HCT116 (cell line): ENCODE results near the gene LPAR3. TPM values are rescaled to one million over a fixed set of nuclear protein-coding genes. Genes with fewer than 3 reads are reported as not detected.

Source experiments
- ATAC-seq: fragments of 200-7000 bp; cut with Tn5 transposase; 2 replicates; pipeline ENCODE4 v1.9.1; 2020; ENCODE audit warnings: mild to moderate bottlenecking, moderate library complexity
- BruUV-seq: library from RNA; stranded (reverse); fragments of 400-500 nt; replicated peaks from 2 replicates; lab custom pipeline; 2021; lab: Mats Ljungman, UMichigan
- CTCF ChIA-PET: fragments of 300-600 bp; sonication (Branson Sonifier 250); formaldehyde crosslinking; loops from one replicate; lab custom pipeline; 2021; ENCODE audit warnings: antibody characterized with exemption; lab: Charles Lee
- POLR2A ChIA-PET: fragments of 300-600, 350-600 bp; sonication (Branson Sonifier 250); formaldehyde crosslinking; loops from one replicate; lab custom pipeline; 2021; ENCODE audit warnings: antibody characterized with exemption; lab: Charles Lee
- RAD21 ChIA-PET, 2 experiments: fragments of 300-600 bp; sonication (Branson Sonifier 250); formaldehyde crosslinking; loops; one replicate each; lab custom pipeline; 2023; ENCODE audit warnings: low total read pairs in 2 of 2; ENCODE audit not compliant: uncharacterized antibody in 2 of 2, unreplicated experiment in 2 of 2, low non-redundant PET in 1 of 2; lab: Charles Lee
- DNase-seq: peaks from one replicate; pipeline ENCODE4 v3.0.0-alpha.2; 2010; ENCODE audit warnings: low read depth, low spot score
- H2AFZ ChIP-seq: fragments of 200-600 bp; shearing (Covaris generic), sonication (generic); 2 replicates; pipeline ENCODE4 v1.6.1; 2017; ENCODE audit warnings: low read depth, mixed run types, mixed read lengths, antibody characterized with exemption, low read length; ENCODE audit not compliant: poor library complexity, severe bottlenecking
- H3K27ac ChIP-seq: 2 replicates; pipeline ENCODE4 v1.5.1; 2012; ENCODE audit warnings: low read depth, low read length
- H3K27me3 ChIP-seq: fragments of 200-600 bp; sonication (generic); 2 replicates; pipeline ENCODE4 v1.6.1; 2016; ENCODE audit warnings: mixed run types, low read length, mixed read lengths; ENCODE audit not compliant: insufficient read depth
- H3K36me3 ChIP-seq, 2 experiments: fragments of 200-500 bp in 1 of 2; fragments of 200-600 bp in 1 of 2; sonication (Bioruptor generic) in 1 of 2; sonication (generic) in 1 of 2; 2 replicates each; pipeline versions ENCODE4 v1.5.1 to v1.6.1; 2014 to 2016; ENCODE audit warnings: low read length in 2 of 2, inconsistent platforms in 1 of 2, mixed read lengths in 1 of 2, mixed run types in 1 of 2; ENCODE audit not compliant: insufficient read depth in 2 of 2, control insufficient read depth in 1 of 2
- H3K4me1 ChIP-seq, 2 experiments: fragments of 200-600 bp in 1 of 2; sonication (generic) in 1 of 2; 2 replicates each; pipeline versions ENCODE4 v1.5.1 to v1.6.1; 2012 to 2017; ENCODE audit warnings: low read length in 2 of 2, inconsistent platforms in 1 of 2, mild to moderate bottlenecking in 1 of 2, mixed read lengths in 1 of 2, mixed run types in 1 of 2, moderate library complexity in 1 of 2; ENCODE audit not compliant: insufficient read depth in 2 of 2, control insufficient read depth in 1 of 2
- H3K4me2 ChIP-seq: fragments of 200-600 bp; sonication (generic); 2 replicates; pipeline ENCODE4 v1.6.1; 2017; ENCODE audit warnings: mixed run types, low read length, mixed read lengths
- H3K4me3 ChIP-seq, 2 experiments: fragments of 200-600 bp in 1 of 2; sonication (generic) in 1 of 2; replicated peaks in 1 of 2; 2 replicates each; pipeline ENCODE4 v1.5.1; 2011 to 2016; ENCODE audit warnings: low read length in 2 of 2, control low read depth in 1 of 2, low read depth in 1 of 2, mild to moderate bottlenecking in 1 of 2, mixed read lengths in 1 of 2, mixed run types in 1 of 2
- H3K79me2 ChIP-seq: fragments of 200-600 bp; sonication (generic); 2 replicates; pipeline ENCODE4 v1.6.1; 2017; ENCODE audit warnings: mild to moderate bottlenecking, mixed run types, low read length, moderate library complexity, mixed read lengths; ENCODE audit not compliant: insufficient read depth
- H3K9ac ChIP-seq: fragments of 200-600 bp; sonication (generic); 2 replicates; pipeline ENCODE4 v1.6.1; 2016; ENCODE audit warnings: low read length, mixed read lengths
- H3K9me2 ChIP-seq: fragments of 200-600 bp; sonication (generic), shearing (Covaris generic); 2 replicates; pipeline ENCODE4 v1.6.1; 2017; ENCODE audit warnings: mixed run types, mild to moderate bottlenecking, moderate library complexity; ENCODE audit not compliant: insufficient read depth
- H3K9me3 ChIP-seq, 2 experiments: fragments of 200-500 bp in 1 of 2; fragments of 200-600 bp in 1 of 2; sonication (Bioruptor generic) in 1 of 2; sonication (generic) in 1 of 2; 2 replicates each; pipeline ENCODE4 v1.6.1; 2014 to 2017; ENCODE audit warnings: low read length in 2 of 2, mixed read lengths in 2 of 2, inconsistent platforms in 1 of 2, low read depth in 1 of 2, mild to moderate bottlenecking in 1 of 2, mixed run types in 1 of 2, moderate library complexity in 1 of 2; ENCODE audit not compliant: control insufficient read depth in 1 of 2, insufficient read depth in 1 of 2
- H4K20me1 ChIP-seq: fragments of 200-600 bp; sonication (generic), shearing (Covaris generic); 2 replicates; pipeline ENCODE4 v1.6.1; 2017; ENCODE audit warnings: mixed run types, mild to moderate bottlenecking, moderate library complexity; ENCODE audit not compliant: insufficient read depth
- CBX3 ChIP-seq: IDR thresholded peaks from 2 replicates; pipeline ENCODE4 v1.6.1; 2012; ENCODE audit warnings: low read depth
- CEBPB ChIP-seq: IDR thresholded peaks from 2 replicates; pipeline ENCODE4 v1.6.1; 2012; ENCODE audit warnings: low read depth
- EGR1 ChIP-seq: IDR thresholded peaks from 2 replicates; pipeline ENCODE4 v1.6.1; 2012; ENCODE audit warnings: low read depth
- ELF1 ChIP-seq: IDR thresholded peaks from 2 replicates; pipeline ENCODE4 v1.6.1; 2012; ENCODE audit warnings: low read depth, borderline replicate concordance
- EZH2 ChIP-seq: fragments of 200-600 bp; sonication (generic); IDR thresholded peaks from 2 replicates; pipeline ENCODE4 v1.6.1; 2017; ENCODE audit warnings: antibody characterized with exemption, mixed run types
- FOSL1 ChIP-seq: IDR thresholded peaks from 2 replicates; pipeline ENCODE4 v1.6.1; 2012; ENCODE audit warnings: low read depth
- RAD21 ChIP-seq: IDR thresholded peaks from 2 replicates; pipeline ENCODE4 v1.6.1; 2012; ENCODE audit warnings: low read depth, mild to moderate bottlenecking
- TCF7L2 ChIP-seq: IDR thresholded peaks from 2 replicates; pipeline ENCODE4 v1.7.0; 2011; ENCODE audit warnings: borderline replicate concordance, inconsistent platforms; ENCODE audit not compliant: insufficient read depth, insufficient read length; ENCODE audit errors: extremely low read depth
- ZNF274 ChIP-seq: fragments of 200-500 bp; sonication (Bioruptor generic); IDR thresholded peaks from 2 replicates; pipeline ENCODE4 v1.6.1; 2014; ENCODE audit warnings: mild to moderate bottlenecking, low read depth, low read length, inconsistent platforms
- intact Hi-C: fragments of 100-400 bp; cut with micrococcal nuclease; formaldehyde crosslinking; loops from 2 replicates; pipeline ENCODE4 v1.10.0; 2022
- total RNA-seq: library from RNA; stranded (reverse); gene quantifications from one replicate; pipeline ENCODE4 v1.2.1, GENCODE V29; 2021; ENCODE audit not compliant: unreplicated experiment
- TF ChIP-seq, protein P1 (sequence below): IDR thresholded peaks from 2 replicates; pipeline ENCODE4 v1.6.1; 2012; ENCODE audit warnings: low read depth
- TF ChIP-seq, protein P2 (sequence below), 3 experiments: fragments of 200-600 bp in 1 of 3; sonication (generic) in 1 of 3; IDR thresholded peaks in 2 of 3; conservative IDR thresholded peaks in 1 of 3; 2 replicates each; pipeline ENCODE4 v1.5.1; 2012 to 2017; ENCODE audit warnings: low read depth in 2 of 3, low read length in 2 of 3, antibody characterized with exemption in 1 of 3, borderline replicate concordance in 1 of 3, control low read depth in 1 of 3, mild to moderate bottlenecking in 1 of 3, mixed read lengths in 1 of 3, mixed run types in 1 of 3, moderate library complexity in 1 of 3; ENCODE audit not compliant: insufficient read depth in 1 of 3

The LPAR3 gene
- total RNA-seq, 1 experiment from 2014 or later, result 27.2 TPM

DNA sequence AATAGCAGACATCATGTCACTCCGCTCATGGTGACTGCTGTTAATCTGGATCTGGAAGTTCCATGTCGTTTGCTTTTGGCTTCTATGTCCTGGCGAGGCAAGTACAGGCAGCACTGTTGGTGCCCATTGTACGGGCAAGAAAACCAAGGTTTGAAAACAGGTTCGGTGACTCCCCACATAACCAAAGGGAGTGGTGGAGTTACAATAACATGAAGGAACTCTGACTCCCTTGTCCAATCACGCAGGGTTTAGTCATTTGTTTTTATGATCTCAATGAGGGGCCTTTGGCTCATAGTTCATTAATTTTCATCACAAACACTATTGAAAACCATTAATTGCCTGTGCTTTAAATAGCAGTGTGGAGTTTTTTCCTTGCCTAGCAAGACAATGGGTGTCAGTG is 119.8 kb downstream of the LPAR3 start (continued):
- TF ChIP-seq TCF7L2 (no peak), CEBPB (no peak), ELF1 (no peak), CBX3 (no peak), EGR1 (no peak)
- TF ChIP-seq, protein P1, sequence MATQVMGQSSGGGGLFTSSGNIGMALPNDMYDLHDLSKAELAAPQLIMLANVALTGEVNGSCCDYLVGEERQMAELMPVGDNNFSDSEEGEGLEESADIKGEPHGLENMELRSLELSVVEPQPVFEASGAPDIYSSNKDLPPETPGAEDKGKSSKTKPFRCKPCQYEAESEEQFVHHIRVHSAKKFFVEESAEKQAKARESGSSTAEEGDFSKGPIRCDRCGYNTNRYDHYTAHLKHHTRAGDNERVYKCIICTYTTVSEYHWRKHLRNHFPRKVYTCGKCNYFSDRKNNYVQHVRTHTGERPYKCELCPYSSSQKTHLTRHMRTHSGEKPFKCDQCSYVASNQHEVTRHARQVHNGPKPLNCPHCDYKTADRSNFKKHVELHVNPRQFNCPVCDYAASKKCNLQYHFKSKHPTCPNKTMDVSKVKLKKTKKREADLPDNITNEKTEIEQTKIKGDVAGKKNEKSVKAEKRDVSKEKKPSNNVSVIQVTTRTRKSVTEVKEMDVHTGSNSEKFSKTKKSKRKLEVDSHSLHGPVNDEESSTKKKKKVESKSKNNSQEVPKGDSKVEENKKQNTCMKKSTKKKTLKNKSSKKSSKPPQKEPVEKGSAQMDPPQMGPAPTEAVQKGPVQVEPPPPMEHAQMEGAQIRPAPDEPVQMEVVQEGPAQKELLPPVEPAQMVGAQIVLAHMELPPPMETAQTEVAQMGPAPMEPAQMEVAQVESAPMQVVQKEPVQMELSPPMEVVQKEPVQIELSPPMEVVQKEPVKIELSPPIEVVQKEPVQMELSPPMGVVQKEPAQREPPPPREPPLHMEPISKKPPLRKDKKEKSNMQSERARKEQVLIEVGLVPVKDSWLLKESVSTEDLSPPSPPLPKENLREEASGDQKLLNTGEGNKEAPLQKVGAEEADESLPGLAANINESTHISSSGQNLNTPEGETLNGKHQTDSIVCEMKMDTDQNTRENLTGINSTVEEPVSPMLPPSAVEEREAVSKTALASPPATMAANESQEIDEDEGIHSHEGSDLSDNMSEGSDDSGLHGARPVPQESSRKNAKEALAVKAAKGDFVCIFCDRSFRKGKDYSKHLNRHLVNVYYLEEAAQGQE, result no peak

DNA sequence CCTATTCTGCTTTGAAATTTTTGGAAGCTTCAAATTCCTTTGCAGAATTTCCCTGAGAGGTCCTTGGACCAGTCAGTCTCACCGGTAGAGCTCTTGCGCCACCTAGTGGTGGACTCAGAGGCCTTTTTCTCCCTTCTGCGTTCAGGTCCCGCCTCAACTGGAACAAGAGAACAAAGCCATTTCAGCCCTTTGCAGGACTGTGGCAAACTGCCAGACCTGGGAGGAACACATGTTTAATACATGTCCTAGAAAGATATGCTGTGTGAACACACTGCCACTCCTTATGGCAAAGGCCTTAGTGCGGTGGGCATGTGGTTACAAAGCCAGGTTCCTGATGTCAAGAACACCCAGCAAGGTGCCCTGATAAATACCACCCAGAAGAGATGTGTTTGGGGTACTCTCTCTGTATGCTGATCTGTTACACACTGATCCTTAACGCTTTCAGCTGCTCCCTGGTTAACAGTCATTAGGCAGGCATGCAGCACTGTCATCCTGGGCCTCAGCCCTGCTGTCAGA is 120.5 kb downstream of the LPAR3 start:
- TF ChIP-seq ZNF274, result no peak
- TF ChIP-seq, protein P2, sequence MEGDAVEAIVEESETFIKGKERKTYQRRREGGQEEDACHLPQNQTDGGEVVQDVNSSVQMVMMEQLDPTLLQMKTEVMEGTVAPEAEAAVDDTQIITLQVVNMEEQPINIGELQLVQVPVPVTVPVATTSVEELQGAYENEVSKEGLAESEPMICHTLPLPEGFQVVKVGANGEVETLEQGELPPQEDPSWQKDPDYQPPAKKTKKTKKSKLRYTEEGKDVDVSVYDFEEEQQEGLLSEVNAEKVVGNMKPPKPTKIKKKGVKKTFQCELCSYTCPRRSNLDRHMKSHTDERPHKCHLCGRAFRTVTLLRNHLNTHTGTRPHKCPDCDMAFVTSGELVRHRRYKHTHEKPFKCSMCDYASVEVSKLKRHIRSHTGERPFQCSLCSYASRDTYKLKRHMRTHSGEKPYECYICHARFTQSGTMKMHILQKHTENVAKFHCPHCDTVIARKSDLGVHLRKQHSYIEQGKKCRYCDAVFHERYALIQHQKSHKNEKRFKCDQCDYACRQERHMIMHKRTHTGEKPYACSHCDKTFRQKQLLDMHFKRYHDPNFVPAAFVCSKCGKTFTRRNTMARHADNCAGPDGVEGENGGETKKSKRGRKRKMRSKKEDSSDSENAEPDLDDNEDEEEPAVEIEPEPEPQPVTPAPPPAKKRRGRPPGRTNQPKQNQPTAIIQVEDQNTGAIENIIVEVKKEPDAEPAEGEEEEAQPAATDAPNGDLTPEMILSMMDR (IDR thresholded peaks at IDR 0.05 in 2 of 3, conservative IDR thresholded peaks at IDR 0.05 in 1 of 3; ENCODE audit: borderline replicate concordance in 1 of 3, insufficient read depth in 1 of 3, low read depth in 2 of 3, low read length in 2 of 3), result peak; percentile 70 to 97 (median 94)
- TF ChIP-seq FOSL1, result no peak
- peak; percentile 91 for TF ChIP-seq RAD21
- TF ChIP-seq EGR1, result no peak
- TF ChIP-seq CBX3, result 0 out of 2 replicates have a peak, but pooled peaks have one; percentile 32
- no peak for TF ChIP-seq CEBPB
- TF ChIP-seq EZH2, result no peak
- Histone ChIP-seq H3K4me2 (no peak overlapping the region), H3K27me3 (no peaks in the 10 kb centered on the region), H3K36me3 (no peaks in the 10 kb centered on the region), H3K4me3 (no peak overlapping the region), H3K9me2 (no peaks in the 10 kb centered on the region; the same call in 1 of the 2 replicates), H3K9ac (no peak overlapping the region), H3K79me2 (no peaks in the 10 kb centered on the region), H3K9me3 (no peaks in the 10 kb centered on the region), H3K4me1 (no peaks in the 10 kb centered on the region), H4K20me1 (no peaks in the 10 kb centered on the region), H2AFZ (peak overlapping the region; percentile 40), H3K27ac (no peak overlapping the region)
- ChIA-PET RAD21 (no interaction called here), CTCF (interaction anchor here (0.7 to 2.1 kb wide), 15 partner anchors 10 to 631 kb away, joined by 3 to 17 read pairs (median 4); partner anchors contain the start of gene PRKACB), POLR2A (interaction anchor here (1.0 kb wide), 1 partner anchor 15 kb away, joined by 3 read pairs; no protein-coding TSS in a partner anchor)
- peak; percentile 78 for DNase-seq
- ATAC-seq, result peak; percentile 91
- intact Hi-C loops, result loop anchor here (5.0 kb wide), 3 partner anchors 330 to 865 kb away; partner anchors contain the start of gene PRKACB
- BruUV-seq, result no TSS peak
